ENCODE data around the gene PDCD1.

PDCD1 gene

DNA sequence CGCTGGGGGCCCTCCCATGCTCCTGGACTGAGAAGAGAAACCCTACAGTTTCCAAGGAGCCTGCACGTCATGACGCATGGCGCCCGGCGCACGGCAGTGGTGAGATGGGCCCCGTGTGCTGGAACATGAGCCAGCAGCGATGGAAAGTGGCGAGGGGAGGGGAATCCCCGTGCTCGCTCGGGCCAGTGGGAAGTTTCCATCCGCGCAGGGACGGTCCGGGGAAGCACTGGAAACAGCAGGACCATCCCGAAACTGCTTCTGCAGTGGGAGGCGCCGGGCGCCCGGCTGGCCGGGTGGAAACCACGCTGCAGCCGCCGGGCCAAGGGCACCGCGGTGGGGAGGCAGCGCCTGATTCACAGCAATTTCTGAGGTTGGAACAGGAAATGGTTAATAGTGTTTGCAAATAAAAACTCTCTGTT lies 4.9 kb upstream of the PDCD1 start (continued):
- TF ChIP-seq REST (tag by site-specific recombination; IDR thresholded peaks at IDR 0.05) = no peak
- no peak for TF ChIP-seq ZNF335 (tag by site-specific recombination; conservative IDR thresholded peaks at IDR 0.05)
- no peak for TF ChIP-seq ZNF529 (tag by site-specific recombination; IDR thresholded peaks at IDR 0.05; ENCODE audit: insufficient replicate concordance)
- no peak for TF ChIP-seq ZNF571 (tag by site-specific recombination; IDR thresholded peaks at IDR 0.05)
- TF ChIP-seq ZNF585B (tag by site-specific recombination; IDR thresholded peaks at IDR 0.05) = no peak
- TF ChIP-seq ZNF837 (tag by site-specific recombination; IDR thresholded peaks at IDR 0.05) = no peak
- TF ChIP-seq, protein P1, sequence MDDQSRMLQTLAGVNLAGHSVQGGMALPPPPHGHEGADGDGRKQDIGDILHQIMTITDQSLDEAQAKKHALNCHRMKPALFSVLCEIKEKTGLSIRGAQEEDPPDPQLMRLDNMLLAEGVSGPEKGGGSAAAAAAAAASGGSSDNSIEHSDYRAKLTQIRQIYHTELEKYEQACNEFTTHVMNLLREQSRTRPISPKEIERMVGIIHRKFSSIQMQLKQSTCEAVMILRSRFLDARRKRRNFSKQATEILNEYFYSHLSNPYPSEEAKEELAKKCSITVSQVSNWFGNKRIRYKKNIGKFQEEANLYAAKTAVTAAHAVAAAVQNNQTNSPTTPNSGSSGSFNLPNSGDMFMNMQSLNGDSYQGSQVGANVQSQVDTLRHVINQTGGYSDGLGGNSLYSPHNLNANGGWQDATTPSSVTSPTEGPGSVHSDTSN (CRISPR knock-in tag; IDR thresholded peaks at IDR 0.05) = no peak
- no peak for TF ChIP-seq ZNF112 (tag by site-specific recombination; IDR thresholded peaks at IDR 0.05)
- no peak for TF ChIP-seq BCL11B (tag by site-specific recombination; IDR thresholded peaks at IDR 0.05; ENCODE audit: low read depth)

DNA sequence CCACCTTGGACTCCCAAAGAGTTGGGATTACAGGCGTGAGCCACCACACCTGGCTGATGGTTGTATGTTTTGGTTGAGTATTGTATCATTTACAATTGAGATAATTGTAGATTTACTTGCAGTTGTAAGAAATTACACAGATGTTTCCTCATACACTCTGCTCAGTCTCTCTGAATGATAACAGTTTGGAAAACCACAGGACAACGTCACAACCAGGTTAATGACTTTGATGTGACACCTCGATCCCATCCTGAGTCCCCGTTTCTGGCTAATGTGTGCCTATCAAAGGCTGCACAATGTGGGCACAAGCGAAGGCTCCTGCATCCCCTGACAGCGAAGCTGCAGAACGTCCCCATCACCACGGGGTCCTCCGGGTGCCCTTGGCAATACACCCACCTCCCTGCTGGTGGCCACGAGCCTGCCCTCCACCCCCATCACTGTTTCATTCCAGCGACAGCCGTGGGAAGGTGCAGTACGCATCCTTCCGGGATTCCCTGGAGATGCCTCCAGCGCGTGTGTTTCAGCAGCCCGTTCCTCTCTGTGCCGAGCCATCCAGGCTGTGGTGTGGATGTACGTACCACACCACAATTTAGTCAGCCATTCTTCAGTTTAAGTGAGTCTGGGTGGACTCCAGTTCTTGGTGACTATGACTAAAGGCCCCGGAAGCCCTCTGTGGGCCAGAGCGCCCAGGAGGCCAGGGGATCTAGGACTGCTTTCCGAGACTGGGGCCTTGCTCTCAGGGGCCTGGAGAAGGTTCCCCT lies 4.3 kb upstream of the PDCD1 start:
- TF ChIP-seq MZF1 (tag by site-specific recombination; IDR thresholded peaks at IDR 0.05; ENCODE audit: borderline replicate concordance) = no peak
- TF ChIP-seq ZNF596 (tag by site-specific recombination; IDR thresholded peaks at IDR 0.05) = no peak
- TF ChIP-seq ZNF701 (tag by site-specific recombination; IDR thresholded peaks at IDR 0.05) = no peak
- TF ChIP-seq ZNF223 (tag by site-specific recombination; IDR thresholded peaks at IDR 0.05) = no peak
- no peak for TF ChIP-seq ZNF23 (tag by site-specific recombination; IDR thresholded peaks at IDR 0.05; ENCODE audit: borderline replicate concordance)
- TF ChIP-seq, protein P2, sequence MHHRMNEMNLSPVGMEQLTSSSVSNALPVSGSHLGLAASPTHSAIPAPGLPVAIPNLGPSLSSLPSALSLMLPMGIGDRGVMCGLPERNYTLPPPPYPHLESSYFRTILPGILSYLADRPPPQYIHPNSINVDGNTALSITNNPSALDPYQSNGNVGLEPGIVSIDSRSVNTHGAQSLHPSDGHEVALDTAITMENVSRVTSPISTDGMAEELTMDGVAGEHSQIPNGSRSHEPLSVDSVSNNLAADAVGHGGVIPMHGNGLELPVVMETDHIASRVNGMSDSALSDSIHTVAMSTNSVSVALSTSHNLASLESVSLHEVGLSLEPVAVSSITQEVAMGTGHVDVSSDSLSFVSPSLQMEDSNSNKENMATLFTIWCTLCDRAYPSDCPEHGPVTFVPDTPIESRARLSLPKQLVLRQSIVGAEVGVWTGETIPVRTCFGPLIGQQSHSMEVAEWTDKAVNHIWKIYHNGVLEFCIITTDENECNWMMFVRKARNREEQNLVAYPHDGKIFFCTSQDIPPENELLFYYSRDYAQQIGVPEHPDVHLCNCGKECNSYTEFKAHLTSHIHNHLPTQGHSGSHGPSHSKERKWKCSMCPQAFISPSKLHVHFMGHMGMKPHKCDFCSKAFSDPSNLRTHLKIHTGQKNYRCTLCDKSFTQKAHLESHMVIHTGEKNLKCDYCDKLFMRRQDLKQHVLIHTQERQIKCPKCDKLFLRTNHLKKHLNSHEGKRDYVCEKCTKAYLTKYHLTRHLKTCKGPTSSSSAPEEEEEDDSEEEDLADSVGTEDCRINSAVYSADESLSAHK (tag by site-specific recombination; IDR thresholded peaks at IDR 0.05) = no peak
- TF ChIP-seq ZNF549 (tag by site-specific recombination; IDR thresholded peaks at IDR 0.05) = no peak

GRCh38 chr2:241862093-241862492 lies 3.4 kb upstream of the PDCD1 start:
- TF ChIP-seq ZFHX2 (tag by site-specific recombination; conservative IDR thresholded peaks at IDR 0.05) (peak; percentile 47), ZNF621 (tag by site-specific recombination; IDR thresholded peaks at IDR 0.05) (no peak), EGR2 (tag by site-specific recombination; IDR thresholded peaks at IDR 0.05; ENCODE audit: low read depth) (peak; percentile 44; the same call in 1 of the 2 replicates)
- Histone ChIP-seq H3K4me1 (ENCODE audit: control insufficient read depth, insufficient read depth, low read length) (no peaks in the 10 kb centered on the region), H3K27ac (ENCODE audit: extremely low read depth, low read depth, low read length) (no peak overlapping the region), H3K4me3 (ENCODE audit: low read depth, low read length) (no peak overlapping the region), H3K9me3 (ENCODE audit: control insufficient read depth, insufficient read depth, low read depth, low read length) (no peaks in the 10 kb centered on the region), H3K36me3 (ENCODE audit: control insufficient read depth in 2 of 2, insufficient read depth in 1 of 2, low read length in 2 of 2) (no peaks in the 10 kb centered on the region)
- ChIA-PET CTCF (interaction anchor here (0.7 kb wide), 1 partner anchor 17 kb away, joined by 3 read pairs; no protein-coding TSS in a partner anchor), POLR2A (no interaction called here)

More for the DNA sequence above, 4.3 kb upstream of the PDCD1 start:
- Histone ChIP-seq H3K27ac (ENCODE audit: extremely low read depth, low read depth, low read length) (no peak overlapping the region), H3K36me3 (ENCODE audit: control insufficient read depth in 2 of 2, insufficient read depth in 1 of 2, low read length in 2 of 2) (no peaks in the 10 kb centered on the region), H3K4me3 (ENCODE audit: low read depth, low read length) (no peak overlapping the region), H3K4me1 (ENCODE audit: control insufficient read depth, insufficient read depth, low read length) (no peaks in the 10 kb centered on the region), H3K9me3 (ENCODE audit: control insufficient read depth, insufficient read depth, low read depth, low read length) (no peaks in the 10 kb centered on the region)
- ChIA-PET POLR2A (no interaction called here), CTCF (interaction anchor here (0.7 kb wide), 1 partner anchor 16 kb away, joined by 3 read pairs; no protein-coding TSS in a partner anchor)

Data from HEK293 (cell line).